HG03139 (cell line): ENCODE data around the gene AGMO.
"Not testable (repeated sequence)": the region's sequence is repeated elsewhere in the genome, so short reads cannot be mapped to it uniquely, and the experiment has no call there.

Experiments
- ATAC-seq: cut with Tn5 transposase; IDR thresholded peaks from one replicate; pipeline ENCODE4 v1.9.1; 2021; ENCODE audit not compliant: unreplicated experiment

AGMO gene

DNA sequence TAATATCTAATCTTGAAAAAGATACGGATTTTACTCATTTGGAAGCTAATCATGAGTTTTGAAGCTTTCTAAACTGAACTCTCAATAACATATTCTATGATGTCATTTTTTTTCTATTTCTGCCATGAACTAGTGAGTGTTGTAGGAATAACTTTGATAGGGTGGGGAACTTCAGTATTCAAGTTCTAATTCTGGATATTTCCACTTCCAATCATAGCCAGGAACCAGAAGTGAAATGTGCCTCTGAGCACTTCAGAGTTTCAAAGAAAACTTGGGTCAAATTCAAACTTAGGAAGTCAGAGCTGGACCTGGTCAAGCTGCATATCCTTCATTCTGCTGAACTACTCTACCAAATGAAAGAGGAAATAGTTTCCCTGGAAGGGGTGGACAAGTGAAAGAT, 847 bp downstream of the AGMO start:
- ATAC-seq: no peak

GRCh38 chr7:15559416-15559928, 2.3 kb downstream of the AGMO start:
- no peak for ATAC-seq

DNA sequence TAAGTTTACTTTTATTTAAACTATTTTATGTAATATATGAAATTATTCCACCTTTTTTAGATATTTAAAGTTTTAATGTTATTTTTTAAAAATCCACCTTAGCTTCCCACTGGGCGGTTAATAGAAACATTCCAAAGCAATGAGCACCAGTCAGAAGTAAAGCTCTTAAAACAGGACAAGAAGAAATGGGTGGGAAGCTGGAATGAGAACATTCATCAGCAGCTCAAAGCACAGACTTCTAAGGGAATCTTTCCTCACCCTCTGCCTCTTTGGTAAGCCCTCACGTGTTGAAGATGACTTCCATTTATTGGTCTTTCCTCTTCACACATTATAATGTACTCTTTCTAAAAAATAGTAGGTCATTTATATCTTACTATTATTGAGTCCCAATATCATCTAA, 3.1 kb downstream of the AGMO start:
- ATAC-seq: no peak

GRCh38 chr7:15557686-15558085, 4.1 kb downstream of the AGMO start:
- ATAC-seq: no peak

GRCh38 chr7:15557186-15557585, 4.6 kb downstream of the AGMO start:
- no peak for ATAC-seq

DNA sequence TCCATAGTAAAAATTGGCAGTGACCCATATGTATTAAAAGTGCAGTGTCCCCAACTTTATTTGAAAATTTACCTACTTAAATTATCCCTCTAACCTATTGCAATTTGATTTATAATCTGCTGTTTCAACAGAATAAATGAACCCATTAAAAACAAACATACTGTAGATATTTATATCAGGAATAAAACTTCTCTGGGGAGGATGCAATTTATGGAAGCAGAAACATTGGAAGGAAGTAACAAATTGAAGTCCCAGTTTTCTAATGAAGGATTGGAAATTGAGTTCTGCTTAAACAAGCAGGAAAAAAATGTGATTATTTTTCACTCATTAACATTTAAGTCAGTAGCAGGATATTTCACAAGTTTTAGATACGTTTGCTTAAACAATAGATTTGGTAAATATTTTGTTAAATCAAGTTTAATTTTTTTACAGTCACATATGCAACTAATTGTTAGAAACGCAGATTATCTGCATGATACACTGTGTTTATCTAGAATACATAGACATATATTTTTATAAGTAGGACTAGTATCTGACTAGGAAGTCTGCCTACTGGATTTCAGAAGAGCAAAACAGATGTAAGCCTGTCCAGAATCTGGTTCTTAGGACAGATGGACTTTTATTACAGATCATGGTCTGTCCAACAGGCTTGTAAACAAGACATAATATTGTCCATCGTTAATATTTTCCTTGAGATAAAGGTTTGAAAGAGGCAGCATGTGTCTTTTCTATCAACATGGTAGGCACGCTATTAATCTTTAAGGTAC, 5.3 kb downstream of the AGMO start:
- ATAC-seq: no peak

- ATAC-seq: no peak
Measured at GRCh38 chr7:15555381-15555859, 6.4 kb downstream of the AGMO start.

DNA sequence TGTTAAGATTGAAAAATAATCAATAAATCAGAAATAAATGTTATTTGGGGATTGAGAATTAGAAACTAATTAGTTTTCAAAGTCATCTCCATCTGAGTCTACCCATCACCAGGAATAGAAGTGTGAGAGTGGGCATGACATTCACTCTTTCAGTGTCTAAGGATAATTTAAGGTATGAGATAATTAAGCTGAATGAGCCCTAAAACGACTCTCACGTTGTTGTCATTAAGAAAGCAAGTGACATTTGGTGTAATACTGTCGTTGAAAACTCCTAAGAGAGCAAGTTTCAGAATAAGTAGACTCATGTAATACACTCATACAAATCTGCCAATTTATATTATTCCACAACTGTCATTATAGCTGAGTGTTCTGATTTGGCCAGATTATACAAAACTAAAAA, 7.1 kb downstream of the AGMO start:
- ATAC-seq: no peak

DNA sequence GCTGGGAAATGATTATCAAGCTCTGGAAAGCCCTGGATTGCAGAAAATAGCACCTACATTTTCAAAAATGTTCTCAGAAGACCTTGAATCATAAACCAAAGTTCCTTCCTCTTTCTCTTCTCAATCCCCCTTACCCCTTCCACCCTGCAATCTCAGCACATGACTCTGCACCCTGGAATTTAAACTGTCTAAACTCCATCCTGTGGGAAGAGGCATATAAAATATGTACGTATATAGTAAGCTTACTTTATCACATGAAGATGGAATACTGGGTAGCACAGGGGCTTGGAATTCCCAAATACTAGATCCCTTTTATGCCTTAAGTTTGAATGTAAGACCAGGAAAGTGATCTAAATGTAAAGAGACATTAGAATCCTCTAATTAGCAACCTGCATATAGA, 7.7 kb downstream of the AGMO start:
- no peak for ATAC-seq

DNA sequence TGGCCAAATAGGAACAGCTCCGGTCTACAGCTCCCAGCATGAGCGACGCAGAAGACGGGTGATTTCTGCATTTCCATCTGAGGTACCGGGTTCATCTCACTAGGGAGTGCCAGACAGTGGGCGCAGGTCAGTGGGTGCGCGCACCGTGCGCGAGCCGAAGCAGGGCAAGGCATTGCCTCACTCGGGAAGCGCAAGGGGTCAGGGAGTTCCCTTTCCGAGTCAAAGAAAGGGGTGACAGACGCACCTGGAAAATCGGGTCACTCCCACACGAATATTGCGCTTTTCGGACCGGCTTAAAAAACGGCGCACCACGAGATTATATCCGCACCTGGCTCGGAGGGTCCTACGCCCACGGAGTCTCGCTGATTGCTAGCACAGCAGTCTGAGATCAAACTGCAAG, 14.5 kb downstream of the AGMO start:
- ATAC-seq: not testable (repeated sequence)

GRCh38 chr7:15546272-15546792, 15.5 kb downstream of the AGMO start:
- no peak for ATAC-seq

GRCh38 chr7:15544050-15544449, 17.8 kb downstream of the AGMO start:
- ATAC-seq: no peak

DNA sequence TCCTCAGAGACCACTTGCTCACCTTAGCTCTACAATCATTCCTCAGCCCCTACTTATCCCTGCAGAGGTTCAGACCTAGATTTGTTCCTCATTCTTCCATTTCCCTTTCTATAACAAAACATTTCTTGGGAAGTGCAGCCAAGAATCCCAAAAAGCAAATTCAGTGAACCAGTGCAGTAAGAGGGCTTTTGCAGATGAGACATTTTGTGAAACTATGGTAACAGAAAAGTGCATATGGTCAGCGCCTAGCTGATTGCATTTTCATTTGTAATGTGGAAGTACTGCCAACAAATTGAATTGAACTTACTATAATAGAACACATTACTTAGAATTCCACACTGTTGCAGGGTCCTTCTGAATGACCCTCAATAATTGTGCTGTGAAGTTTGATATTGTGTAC, 18.6 kb downstream of the AGMO start:
- ATAC-seq: no peak

GRCh38 chr7:15527648-15528047, 34.2 kb downstream of the AGMO start:
- ATAC-seq: no peak

DNA sequence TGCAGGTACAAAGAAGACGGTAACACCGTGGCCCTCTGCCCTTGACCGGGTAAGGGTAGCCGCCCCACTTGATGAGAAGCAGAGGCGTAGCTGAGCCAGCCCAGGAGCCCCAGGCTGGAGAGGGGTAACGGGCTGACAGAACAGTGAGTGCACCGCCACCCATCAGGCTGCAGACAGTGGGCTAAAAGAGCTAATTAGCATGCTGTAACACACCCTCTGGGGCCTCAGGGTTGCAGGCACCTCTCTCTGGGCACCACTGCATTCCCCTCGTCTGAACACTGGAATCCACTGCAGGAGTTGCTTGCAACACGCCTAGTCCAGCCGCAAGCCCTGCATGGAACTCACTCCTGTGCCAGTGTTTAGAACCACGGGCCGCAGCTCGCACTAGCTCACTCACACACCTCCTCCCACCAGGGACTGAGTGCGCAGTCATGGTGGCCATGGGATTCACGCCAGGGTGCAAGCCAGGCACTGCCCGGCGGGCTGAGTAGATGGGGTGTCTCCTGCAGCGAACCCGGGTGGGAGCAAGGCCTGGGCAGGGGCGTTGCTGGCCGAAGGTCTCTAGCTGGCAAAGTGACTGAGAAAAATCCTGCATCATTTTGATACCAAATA, 36.1 kb downstream of the AGMO start:
- ATAC-seq: no peak

DNA sequence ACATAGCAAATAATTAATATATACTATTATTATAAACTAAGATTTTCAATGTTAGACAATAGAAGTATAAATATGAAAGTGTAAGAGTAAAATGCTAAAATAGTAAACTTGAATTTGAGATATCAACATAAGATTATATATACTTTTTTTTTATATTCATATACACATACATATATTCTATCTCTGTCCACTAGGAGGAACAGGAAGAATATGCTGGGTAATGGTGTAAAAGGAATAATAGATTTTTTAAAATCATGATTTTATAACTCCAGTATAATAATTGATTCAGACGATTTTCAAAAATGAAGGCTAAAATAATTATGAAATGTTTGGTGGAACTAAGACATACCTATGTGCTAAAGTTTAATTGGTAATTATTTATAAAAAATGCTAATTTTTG, 37.7 kb downstream of the AGMO start:
- ATAC-seq: no peak

DNA sequence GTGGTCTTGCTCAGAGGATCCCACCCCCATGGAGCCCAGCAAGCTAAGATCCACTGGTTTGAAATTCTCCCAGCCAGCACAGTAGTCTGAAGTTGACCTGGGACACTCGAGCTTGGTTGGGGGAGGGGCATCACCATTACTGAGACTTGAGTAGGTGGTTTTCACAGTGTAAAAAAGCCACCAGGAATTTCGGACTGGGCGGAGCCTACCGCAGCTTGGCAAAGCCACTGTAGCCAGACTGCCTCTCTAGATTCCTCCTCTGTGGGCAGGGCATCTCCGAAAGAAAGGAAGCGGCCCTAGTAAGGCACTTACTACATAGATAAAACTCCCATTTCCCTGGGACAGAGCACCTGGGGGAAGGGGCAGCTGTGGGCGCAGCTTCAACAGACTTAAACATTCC, 44.0 kb downstream of the AGMO start:
- not testable (repeated sequence) for ATAC-seq

GRCh38 chr7:15515252-15515651, 46.6 kb downstream of the AGMO start:
- ATAC-seq: no peak

GRCh38 chr7:15508258-15508657, 53.6 kb downstream of the AGMO start:
- no peak for ATAC-seq

GRCh38 chr7:15507708-15508107, 54.1 kb downstream of the AGMO start:
- ATAC-seq: no peak

DNA sequence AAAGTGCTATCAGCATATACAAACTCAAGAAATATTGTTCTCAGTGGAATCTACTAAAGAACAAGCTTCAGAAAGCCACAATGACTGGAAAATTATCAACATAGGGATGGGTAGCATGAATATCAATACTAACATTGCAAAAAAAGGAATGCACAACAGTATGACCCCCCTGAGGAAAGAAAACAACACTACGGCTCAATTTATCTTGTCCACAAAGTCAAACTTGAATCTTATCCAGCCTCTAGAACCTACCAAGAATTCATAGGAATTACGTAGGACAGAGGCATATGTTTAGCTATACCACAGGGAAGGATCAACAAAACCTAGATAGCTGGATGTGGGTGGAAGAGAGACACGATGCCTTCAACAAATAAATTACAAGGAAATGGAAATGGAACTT, 54.6 kb downstream of the AGMO start:
- ATAC-seq: no peak

- no peak for ATAC-seq
Measured at GRCh38 chr7:15505761-15506160, 56.1 kb downstream of the AGMO start.
